Mesothelial cell of epicardium (in vitro differentiated cells): ENCODE data around the gene YY1AP1. TPM values are rescaled to one million over a fixed set of nuclear protein-coding genes. Genes with fewer than 3 reads are reported as not detected.
"Not testable (repeated sequence)": the region's sequence is repeated elsewhere in the genome, so short reads cannot be mapped to it uniquely, and the experiment has no call there.

ENCODE experiments used
- DNase-seq, 2 experiments: peaks; one replicate each; pipeline ENCODE4 v3.0.0; 2021; ENCODE audit warnings: low spot score in 2 of 2; ENCODE audit not compliant: unreplicated experiment in 2 of 2
- H3K27ac Mint-ChIP-seq: 2 replicates; pipeline ENCODE4 v1.8.0; 2021; ENCODE audit warnings: mixed read lengths
- H3K27me3 Mint-ChIP-seq: 2 replicates; pipeline ENCODE4 v1.8.0; 2021; ENCODE audit warnings: low read depth, mixed read lengths
- H3K36me3 Mint-ChIP-seq: 2 replicates; pipeline ENCODE4 v1.8.0; 2021; ENCODE audit warnings: mixed read lengths
- H3K4me1 Mint-ChIP-seq: 2 replicates; pipeline ENCODE4 v1.8.0; 2021; ENCODE audit warnings: mixed read lengths
- H3K4me3 Mint-ChIP-seq: 2 replicates; pipeline ENCODE4 v1.8.0; 2021; ENCODE audit warnings: mild to moderate bottlenecking, moderate library complexity, mixed read lengths
- H3K9me3 Mint-ChIP-seq: 2 replicates; pipeline ENCODE4 v1.8.0; 2021; ENCODE audit warnings: mixed read lengths
- CTCF ChIP-seq: fragments of 200-600 bp; sonication (generic); IDR thresholded peaks from one replicate; pipeline ENCODE4 v1.5.0; 2021; ENCODE audit warnings: antibody characterized with exemption; ENCODE audit not compliant: unreplicated experiment
- total RNA-seq: library from RNA; stranded (reverse); gene quantifications from 3 replicates; pipeline ENCODE4 v1.2.1, GENCODE V29; 2021

Gene YY1AP1
- total RNA-seq, 1 donor from 2014 or later, result 56.2 TPM

- H3K27ac Mint-ChIP-seq, result no peak overlapping the region
- H3K4me3 Mint-ChIP-seq, result no peak overlapping the region
- peaks cover 19% of the 10 kb centered on the region for H3K36me3 Mint-ChIP-seq
- DNase-seq, result no peak
- H3K4me1 Mint-ChIP-seq, result no peaks in the 10 kb centered on the region
- H3K9me3 Mint-ChIP-seq, result peaks cover 8% of the 10 kb centered on the region
- TF ChIP-seq CTCF, result no peak
- no peaks in the 10 kb centered on the region for H3K27me3 Mint-ChIP-seq
These were observed 17.6 kb upstream of the YY1AP1 start for GRCh38 chr1:155706139-155706538.

GRCh38 chr1:155704414-155704813 is 15.8 kb upstream of the YY1AP1 start:
- H3K36me3 Mint-ChIP-seq, result peaks cover 14% of the 10 kb centered on the region
- H3K27ac Mint-ChIP-seq, H3K9me3 Mint-ChIP-seq, H3K4me3 Mint-ChIP-seq, DNase-seq, H3K27me3 Mint-ChIP-seq, H3K4me1 Mint-ChIP-seq: not testable (repeated sequence)

DNA sequence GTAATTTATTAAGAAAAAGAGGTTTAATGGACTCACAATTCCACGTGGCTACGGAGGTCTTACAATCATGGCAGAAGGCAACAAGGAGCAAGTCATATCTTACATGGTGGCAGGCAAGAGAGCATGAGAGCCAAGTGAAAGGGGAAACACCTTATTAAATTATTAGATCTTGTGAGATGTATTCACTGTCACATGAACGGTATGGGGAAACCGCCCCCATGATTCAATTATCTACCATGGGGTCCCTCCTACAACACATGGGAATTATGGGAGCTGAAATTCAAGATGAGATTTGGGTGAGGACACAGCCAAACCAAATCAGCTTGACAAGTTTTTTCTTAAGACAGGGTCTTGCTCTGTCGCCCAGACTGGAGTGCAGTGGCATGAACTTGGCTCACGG is 14.6 kb upstream of the YY1AP1 start:
- Mint-ChIP-seq H3K9me3 (peaks cover 14% of the 10 kb centered on the region), H3K4me1 (peaks cover 9% of the 10 kb centered on the region), H3K36me3 (peaks cover 14% of the 10 kb centered on the region), H3K27me3 (no peaks in the 10 kb centered on the region), H3K27ac (no peak overlapping the region), H3K4me3 (no peak overlapping the region)
- TF ChIP-seq CTCF, result no peak
- DNase-seq, result no peak

- H3K27me3 Mint-ChIP-seq, H3K4me3 Mint-ChIP-seq, DNase-seq, H3K27ac Mint-ChIP-seq: not testable (repeated sequence)
- peaks cover 12% of the 10 kb centered on the region for H3K4me1 Mint-ChIP-seq
- peaks cover 22% of the 10 kb centered on the region for H3K36me3 Mint-ChIP-seq
- peaks cover 21% of the 10 kb centered on the region for H3K9me3 Mint-ChIP-seq
These were observed 13.1 kb upstream of the YY1AP1 start for GRCh38 chr1:155701675-155702074.

DNA sequence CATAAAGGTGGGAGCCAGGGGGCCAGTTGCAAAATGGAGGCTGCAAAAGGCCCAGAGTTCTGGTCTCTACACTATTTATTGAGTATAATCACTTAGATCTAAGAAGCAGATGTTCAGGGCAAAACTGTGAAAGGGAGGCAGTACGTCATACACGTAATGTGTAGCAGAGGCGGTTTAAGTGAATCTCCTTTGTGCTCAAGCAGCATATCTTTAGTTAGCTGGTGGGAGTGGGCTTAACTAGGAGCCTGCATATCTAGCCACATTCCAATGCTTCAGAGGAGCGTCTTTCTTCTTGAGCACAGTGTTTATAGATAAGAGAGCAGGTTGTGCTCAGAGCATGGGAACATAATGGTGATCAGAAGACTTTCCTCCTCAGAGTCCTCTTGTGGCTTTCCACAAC is 10.5 kb upstream of the YY1AP1 start:
- H3K27me3 Mint-ChIP-seq, H3K4me3 Mint-ChIP-seq, DNase-seq: not testable (repeated sequence)
- Mint-ChIP-seq H3K27ac (peak overlapping the region; percentile 43), H3K9me3 (peaks cover 29% of the 10 kb centered on the region), H3K4me1 (peaks cover 18% of the 10 kb centered on the region), H3K36me3 (peaks cover 41% of the 10 kb centered on the region)

DNA sequence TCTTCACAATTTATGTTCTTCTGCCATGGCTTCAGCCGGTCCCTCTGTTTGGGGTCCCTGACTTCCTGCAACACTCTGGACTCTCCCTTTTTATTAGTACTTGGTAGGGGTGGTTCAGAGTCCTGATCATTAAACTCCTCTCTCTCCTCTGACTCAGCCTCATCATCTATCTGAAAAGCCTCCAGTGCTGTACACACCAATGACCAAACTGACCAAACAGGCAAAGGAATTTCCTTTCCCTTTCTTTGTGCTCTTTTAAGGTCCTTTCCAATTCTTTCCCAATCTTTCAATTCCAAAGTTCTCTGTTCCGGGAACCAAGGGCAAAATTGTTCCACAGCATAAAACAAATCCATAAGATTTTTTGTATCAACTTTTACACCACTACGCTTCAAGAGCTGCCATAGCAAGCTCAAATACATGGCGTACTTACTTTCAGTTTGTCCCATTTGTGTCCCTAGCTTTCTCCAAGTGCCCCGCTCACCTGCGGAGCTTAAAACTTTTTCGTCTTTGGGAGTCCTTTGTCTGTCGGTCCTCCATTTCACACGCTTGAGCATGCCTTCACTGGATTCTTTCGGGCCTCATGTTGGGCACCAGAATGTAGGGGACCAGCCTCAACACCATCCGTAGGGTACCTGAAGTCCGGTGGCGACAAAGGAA is 9.9 kb upstream of the YY1AP1 start:
- Mint-ChIP-seq H3K4me3 (no peak overlapping the region), H3K27ac (peak overlapping the region; percentile 43), H3K36me3 (peaks cover 45% of the 10 kb centered on the region), H3K9me3 (peaks cover 29% of the 10 kb centered on the region), H3K27me3 (no peaks in the 10 kb centered on the region), H3K4me1 (peaks cover 18% of the 10 kb centered on the region)
- TF ChIP-seq CTCF, result no peak
- no peak for DNase-seq

- not testable (repeated sequence) for H3K27me3 Mint-ChIP-seq, DNase-seq, H3K4me3 Mint-ChIP-seq
- peaks cover 18% of the 10 kb centered on the region for H3K4me1 Mint-ChIP-seq
- H3K36me3 Mint-ChIP-seq, result peaks cover 53% of the 10 kb centered on the region
- peaks cover 32% of the 10 kb centered on the region for H3K9me3 Mint-ChIP-seq
- H3K27ac Mint-ChIP-seq, result peak overlapping the region; percentile 14
These were observed 9.0 kb upstream of the YY1AP1 start for GRCh38 chr1:155697616-155698015.

DNA sequence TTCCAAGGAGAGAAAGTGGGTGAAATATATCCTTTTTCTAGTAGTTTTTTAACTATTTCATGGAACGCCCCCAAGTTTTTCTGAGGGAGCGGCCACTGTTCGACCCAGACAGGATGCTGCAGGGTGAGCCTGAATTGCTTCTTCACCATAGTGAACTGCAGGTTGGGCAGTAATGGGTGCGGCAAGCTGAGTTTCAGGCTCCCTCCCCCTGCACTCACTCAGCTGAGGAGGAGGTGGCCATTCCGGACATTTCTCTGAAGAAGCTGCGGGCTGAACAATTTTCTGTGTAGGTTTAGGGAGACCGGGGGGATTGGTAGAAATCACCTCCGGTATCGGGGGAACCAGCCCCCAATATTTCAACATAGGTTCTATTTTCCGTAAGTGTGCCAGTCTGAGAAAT is 8.5 kb upstream of the YY1AP1 start:
- Mint-ChIP-seq H3K36me3 (peaks cover 59% of the 10 kb centered on the region), H3K27me3 (no peaks in the 10 kb centered on the region), H3K4me1 (peaks cover 18% of the 10 kb centered on the region), H3K4me3 (no peak overlapping the region), H3K27ac (no peak overlapping the region), H3K9me3 (peaks cover 38% of the 10 kb centered on the region)
- TF ChIP-seq CTCF, result no peak
- no peak for DNase-seq
